Germinal center (tissue), 1 donor: ENCODE measurements around the gene HNF1B.

Source experiments
- DNase-seq: peaks from one replicate; pipeline ENCODE4 v3.0.0; 2012; ENCODE audit warnings: mixed read lengths, low spot score

The HNF1B gene

GRCh38 chr17:37761059-37761458 lies 16.2 kb upstream of the HNF1B start:
- DNase-seq: no peak

- DNase-seq: no peak
These were observed 14.3 kb upstream of the HNF1B start for GRCh38 chr17:37759014-37759637.

GRCh38 chr17:37756051-37756450 lies 11.2 kb upstream of the HNF1B start:
- DNase-seq: no peak

- no peak for DNase-seq
These were observed 10.6 kb upstream of the HNF1B start for GRCh38 chr17:37755455-37755854.

GRCh38 chr17:37754363-37754762 lies 9.5 kb upstream of the HNF1B start:
- DNase-seq: no peak

- no peak for DNase-seq
These were observed 7.6 kb upstream of the HNF1B start for GRCh38 chr17:37752482-37752881.

- no peak for DNase-seq
These were observed 6.1 kb upstream of the HNF1B start for GRCh38 chr17:37750768-37751475.

GRCh38 chr17:37750292-37750691 lies 5.4 kb upstream of the HNF1B start:
- DNase-seq: no peak

GRCh38 chr17:37747222-37747621 lies 2.4 kb upstream of the HNF1B start:
- DNase-seq: no peak

GRCh38 chr17:37746617-37747016 lies 1.8 kb upstream of the HNF1B start:
- no peak for DNase-seq

GRCh38 chr17:37745801-37746426 lies 1.1 kb upstream of the HNF1B start:
- DNase-seq: no peak

GRCh38 chr17:37744633-37744927 lies 279 bp downstream of the HNF1B start:
- peak; percentile 12 for DNase-seq

GRCh38 chr17:37743875-37744632 lies 805 bp downstream of the HNF1B start:
- peak; percentile 17 for DNase-seq

- DNase-seq: no peak
These were observed 1.3 kb downstream of the HNF1B start for GRCh38 chr17:37743612-37743874.

- DNase-seq: peak; percentile 18
These were observed 1.9 kb downstream of the HNF1B start for GRCh38 chr17:37742762-37743611.

- DNase-seq: no peak
These were observed 2.6 kb downstream of the HNF1B start for GRCh38 chr17:37742116-37742761.

- DNase-seq: no peak
These were observed 3.3 kb downstream of the HNF1B start for GRCh38 chr17:37741341-37742115.

- DNase-seq: no peak
These were observed 3.9 kb downstream of the HNF1B start for GRCh38 chr17:37740915-37741314.

- DNase-seq: no peak
These were observed 6.9 kb downstream of the HNF1B start for GRCh38 chr17:37737971-37738370.

GRCh38 chr17:37737081-37737480 lies 7.8 kb downstream of the HNF1B start:
- no peak for DNase-seq

- DNase-seq: no peak
These were observed 8.4 kb downstream of the HNF1B start for GRCh38 chr17:37736428-37736827.
